Endothelial cell of umbilical vein (primary cell): ENCODE measurements around the gene GOLGA1. TPM values are rescaled to one million over a fixed set of nuclear protein-coding genes. Genes with fewer than 3 reads are reported as not detected.

ENCODE experiments used
- BruUV-seq: library from RNA; stranded (reverse); fragments of 400-500 nt; replicated peaks from 2 replicates; lab custom pipeline; 2021; lab: Mats Ljungman, UMichigan
- CTCF ChIA-PET: fragments of 300-600, 350-600 bp; sonication (Branson Sonifier 250); formaldehyde crosslinking; loops from one replicate; lab custom pipeline; 2021; ENCODE audit warnings: antibody characterized with exemption, inconsistent platforms; lab: Charles Lee
- POLR2A ChIA-PET: fragments of 300-600, 350-600 bp; sonication (Branson Sonifier 250); formaldehyde crosslinking; loops from one replicate; lab custom pipeline; 2021; ENCODE audit warnings: antibody characterized with exemption, inconsistent platforms; lab: Charles Lee
- DNase-seq: peaks from one replicate; pipeline ENCODE4 v3.0.0-alpha.2; 2011; ENCODE audit warnings: low read depth, low spot score
- FAIRE-seq: peaks from 2 replicates; lab custom pipeline; 2011; peaks lifted over from hg19 to GRCh38; lab: Jason Lieb, UNC
- H2AFZ ChIP-seq: 2 replicates; pipeline ENCODE4 v1.6.0; 2012; ENCODE audit warnings: low read depth, low read length, control low read depth, inconsistent platforms
- H3K27ac ChIP-seq: 2 replicates; pipeline ENCODE4 v1.5.1; 2011; ENCODE audit warnings: low read depth, mild to moderate bottlenecking, control low read depth, low read length, moderate library complexity; ENCODE audit not compliant: insufficient read depth
- H3K27me3 ChIP-seq, 2 experiments: 2 replicates each; pipeline versions ENCODE4 v1.6.0 to v1.6.1; 2011; ENCODE audit warnings: low read length in 2 of 2, mixed read lengths in 1 of 2; ENCODE audit not compliant: control insufficient read depth in 2 of 2, insufficient read depth in 2 of 2
- H3K36me3 ChIP-seq, 2 experiments: 2 replicates in 1 of 2; 3 replicates in 1 of 2; pipeline ENCODE4 v1.5.1; 2011; ENCODE audit warnings: low read length in 2 of 2, mild to moderate bottlenecking in 1 of 2, moderate library complexity in 1 of 2; ENCODE audit not compliant: control insufficient read depth in 2 of 2, insufficient read depth in 2 of 2; ENCODE audit errors: extremely low read depth in 1 of 2
- H3K4me1 ChIP-seq: 3 replicates; pipeline ENCODE4 v1.5.1; 2011; ENCODE audit warnings: mild to moderate bottlenecking, low read length; ENCODE audit not compliant: control insufficient read depth, insufficient read depth; ENCODE audit errors: extremely low read depth
- H3K4me2 ChIP-seq: 2 replicates; pipeline ENCODE4 v1.6.1; 2011; ENCODE audit warnings: low read length, control low read depth, mixed read lengths; ENCODE audit not compliant: insufficient read depth
- H3K4me3 ChIP-seq, 3 experiments: fragments of 200-600 bp in 1 of 3; sonication (generic), shearing (Covaris generic) in 1 of 3; replicated peaks in 1 of 3; 2 replicates each; pipeline ENCODE4 v1.5.1; 2011 to 2016; ENCODE audit warnings: control low read depth in 3 of 3, low read length in 3 of 3, mild to moderate bottlenecking in 2 of 3, inconsistent platforms in 1 of 3, low read depth in 1 of 3, moderate library complexity in 1 of 3; ENCODE audit not compliant: insufficient read depth in 1 of 3
- H3K79me2 ChIP-seq: 2 replicates; pipeline ENCODE4 v1.6.0; 2012; ENCODE audit warnings: low read length, inconsistent platforms; ENCODE audit not compliant: control insufficient read depth, insufficient read depth
- H3K9ac ChIP-seq: replicated peaks from 2 replicates; pipeline ENCODE3; 2011; ENCODE audit warnings: low read length, control low read depth; ENCODE audit not compliant: insufficient read depth; ENCODE audit errors: extremely low read depth
- H3K9me1 ChIP-seq: replicated peaks from 3 replicates; pipeline ENCODE4 v1.6.0; 2011; ENCODE audit warnings: mild to moderate bottlenecking, low read length; ENCODE audit not compliant: control insufficient read depth, insufficient read depth; ENCODE audit errors: extremely low read depth
- H3K9me3 ChIP-seq: replicated peaks from 2 replicates; pipeline ENCODE4 v1.5.1; 2012; ENCODE audit warnings: low read length, inconsistent platforms; ENCODE audit not compliant: control insufficient read depth, insufficient read depth
- H4K20me1 ChIP-seq: replicated peaks from 2 replicates; pipeline ENCODE3; 2011; ENCODE audit warnings: mild to moderate bottlenecking, low read length; ENCODE audit not compliant: control insufficient read depth, insufficient read depth; ENCODE audit errors: extremely low read depth
- EZH2 ChIP-seq: IDR thresholded peaks from 2 replicates; pipeline ENCODE4 v1.6.1; 2012; ENCODE audit warnings: borderline replicate concordance, low read depth, mild to moderate bottlenecking, moderate library complexity, low read length, inconsistent platforms; ENCODE audit not compliant: severe bottlenecking
- FOS ChIP-seq: IDR thresholded peaks from 2 replicates; pipeline ENCODE4 v1.6.1; 2011; ENCODE audit warnings: mild to moderate bottlenecking, low read length, moderate library complexity, borderline replicate concordance; ENCODE audit not compliant: insufficient read depth
- GATA2 ChIP-seq: IDR thresholded peaks from 2 replicates; pipeline ENCODE4 v1.7.0; 2011; ENCODE audit warnings: low read depth, mild to moderate bottlenecking, moderate library complexity, mixed read lengths, low read length; ENCODE audit not compliant: insufficient read length, insufficient read depth
- JUN ChIP-seq: IDR thresholded peaks from 2 replicates; pipeline ENCODE4 v1.6.1; 2011; ENCODE audit warnings: borderline replicate concordance, low read depth; ENCODE audit not compliant: insufficient read length, insufficient read depth
- MAX ChIP-seq: IDR thresholded peaks from 2 replicates; pipeline ENCODE4 v1.6.1; 2011; ENCODE audit not compliant: insufficient read depth, insufficient read length
- MYC ChIP-seq: IDR thresholded peaks from one replicate; pipeline ENCODE4 v1.6.1; 2011; ENCODE audit warnings: mild to moderate bottlenecking, low read depth, low read length
- POLR2A ChIP-seq: IDR thresholded peaks from 2 replicates; pipeline ENCODE4 v1.6.1; 2012; ENCODE audit warnings: low read depth, mild to moderate bottlenecking, control low read depth, low read length
- POLR2AphosphoS5 ChIP-seq: IDR thresholded peaks from 2 replicates; pipeline ENCODE4 v1.6.1; 2012; ENCODE audit warnings: low read depth, mild to moderate bottlenecking, control low read depth, low read length, moderate library complexity; ENCODE audit not compliant: insufficient read depth
- dilution Hi-C: fragments of 300-500 bp; cut with MboI; formaldehyde crosslinking; loops from one replicate; pipeline ENCODE4 v1.15.0; 2019; ENCODE audit warnings: low sequenced_read_pairs; ENCODE audit not compliant: extremely low pct_ligation_motif_present
- intact Hi-C: fragments of 100-400 bp; cut with micrococcal nuclease; formaldehyde crosslinking; loops from one replicate; pipeline ENCODE4 v1.10.0; 2022
- polyA plus RNA-seq, 4 experiments: library from polyadenylated mRNA; depleted of rRNA in 3 of 4; stranded (reverse) in 3 of 4; unstranded in 1 of 4; fragments of >200 nt; gene quantifications; 2 replicates each; pipeline versions ENCODE4 v1.2.1 to v1.2.3, GENCODE V29; 2011 to 2012; ENCODE audit warnings: missing spikeins in 1 of 4
- total RNA-seq: library from RNA; stranded (reverse); gene quantifications from 2 replicates; pipeline ENCODE4 v1.2.3, GENCODE V29; 2021
- TF ChIP-seq, protein P1 (sequence below), 2 donors: IDR thresholded peaks; 1 replicate in 1 of 2; 2 replicates in 1 of 2; pipeline ENCODE4 v1.5.1; 2011; ENCODE audit warnings: low read length in 2 of 2, mild to moderate bottlenecking in 2 of 2, moderate library complexity in 2 of 2, control low read depth in 1 of 2, inconsistent platforms in 1 of 2, low read depth in 1 of 2; ENCODE audit not compliant: insufficient read depth in 1 of 2; ENCODE audit errors: extremely low read depth in 1 of 2

The GOLGA1 gene
- total and polyA plus RNA-seq, 2 donors (not counting 3 experiments of a cell fraction or from before 2014, with no cell fraction given) = 13.1 to 19.9 TPM

- Histone ChIP-seq H3K36me3 (peaks cover 0 to 12% of the 10 kb centered on the region in 2 experiments), H3K4me3 (no peak overlapping the region), H2AFZ (no peak overlapping the region), H3K27ac (no peak overlapping the region), H3K9ac (no peak overlapping the region), H3K9me1 (no peaks in the 10 kb centered on the region), H3K4me1 (peaks cover 20% of the 10 kb centered on the region), H3K27me3 (no peaks in the 10 kb centered on the region), H4K20me1 (no peaks in the 10 kb centered on the region), H3K4me2 (no peak overlapping the region), H3K9me3 (no peaks in the 10 kb centered on the region), H3K79me2 (no peaks in the 10 kb centered on the region)
- FAIRE-seq = no peak
- intact Hi-C loops (no loop called here), dilution Hi-C loops (no loop called here)
- TF ChIP-seq MYC = no peak
- TF ChIP-seq, protein P1, sequence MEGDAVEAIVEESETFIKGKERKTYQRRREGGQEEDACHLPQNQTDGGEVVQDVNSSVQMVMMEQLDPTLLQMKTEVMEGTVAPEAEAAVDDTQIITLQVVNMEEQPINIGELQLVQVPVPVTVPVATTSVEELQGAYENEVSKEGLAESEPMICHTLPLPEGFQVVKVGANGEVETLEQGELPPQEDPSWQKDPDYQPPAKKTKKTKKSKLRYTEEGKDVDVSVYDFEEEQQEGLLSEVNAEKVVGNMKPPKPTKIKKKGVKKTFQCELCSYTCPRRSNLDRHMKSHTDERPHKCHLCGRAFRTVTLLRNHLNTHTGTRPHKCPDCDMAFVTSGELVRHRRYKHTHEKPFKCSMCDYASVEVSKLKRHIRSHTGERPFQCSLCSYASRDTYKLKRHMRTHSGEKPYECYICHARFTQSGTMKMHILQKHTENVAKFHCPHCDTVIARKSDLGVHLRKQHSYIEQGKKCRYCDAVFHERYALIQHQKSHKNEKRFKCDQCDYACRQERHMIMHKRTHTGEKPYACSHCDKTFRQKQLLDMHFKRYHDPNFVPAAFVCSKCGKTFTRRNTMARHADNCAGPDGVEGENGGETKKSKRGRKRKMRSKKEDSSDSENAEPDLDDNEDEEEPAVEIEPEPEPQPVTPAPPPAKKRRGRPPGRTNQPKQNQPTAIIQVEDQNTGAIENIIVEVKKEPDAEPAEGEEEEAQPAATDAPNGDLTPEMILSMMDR (IDR thresholded peaks at IDR 0.05; ENCODE audit: extremely low read depth in 1 of 2, insufficient read depth in 1 of 2, low read depth in 1 of 2, low read length in 2 of 2) = no peak
- no peak for TF ChIP-seq FOS
- TF ChIP-seq POLR2AphosphoS5 = no peak
- no peak for TF ChIP-seq EZH2
- TF ChIP-seq JUN = no peak
- no peak for TF ChIP-seq POLR2A
- TF ChIP-seq GATA2 = no peak
- no peak for TF ChIP-seq MAX
- ChIA-PET CTCF (interaction anchor here (2.2 kb wide), 1 partner anchor 211 kb away, joined by 7 read pairs; the partner anchor contains the start of gene SCAI), POLR2A (interaction anchor here (1.5 kb wide), 1 partner anchor 70 kb away, joined by 3 read pairs; the partner anchor contains the start of gene ARPC5L)
- no TSS peak for BruUV-seq
- no peak for DNase-seq
Observed at GRCh38 chr9:124932333-124932732, 8.6 kb downstream of the GOLGA1 start.
